CD4-positive, alpha-beta T cell treated with Interleukin-4 for 4 hours (primary cell): ENCODE data around the gene NCBP3.
"Not testable (repeated sequence)": the region's sequence is repeated elsewhere in the genome, so short reads cannot be mapped to it uniquely, and the experiment has no call there.

Experiments
- DNase-seq: peaks from one replicate; pipeline ENCODE4 v3.0.0-alpha.2; 2020

The NCBP3 gene

DNA sequence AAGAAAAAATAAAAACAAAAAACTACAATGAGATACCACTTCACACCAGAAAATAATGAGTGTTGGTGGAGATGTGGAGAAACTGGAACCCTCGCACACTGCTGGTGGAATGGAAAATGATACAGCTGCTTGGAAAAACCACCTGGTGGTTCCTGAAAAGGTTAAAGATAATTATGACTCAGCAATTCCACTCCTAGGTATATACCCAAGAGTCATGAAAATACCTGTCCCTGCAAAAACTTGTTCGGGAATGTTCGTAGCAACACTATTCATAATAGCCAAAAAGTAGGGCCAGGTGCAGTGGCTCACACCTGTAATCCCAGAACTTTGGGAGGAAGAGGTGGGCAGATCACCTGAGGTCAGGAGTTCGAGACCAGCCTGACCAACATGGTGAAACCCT lies 36.9 kb downstream of the NCBP3 start:
- no peak for DNase-seq

DNA sequence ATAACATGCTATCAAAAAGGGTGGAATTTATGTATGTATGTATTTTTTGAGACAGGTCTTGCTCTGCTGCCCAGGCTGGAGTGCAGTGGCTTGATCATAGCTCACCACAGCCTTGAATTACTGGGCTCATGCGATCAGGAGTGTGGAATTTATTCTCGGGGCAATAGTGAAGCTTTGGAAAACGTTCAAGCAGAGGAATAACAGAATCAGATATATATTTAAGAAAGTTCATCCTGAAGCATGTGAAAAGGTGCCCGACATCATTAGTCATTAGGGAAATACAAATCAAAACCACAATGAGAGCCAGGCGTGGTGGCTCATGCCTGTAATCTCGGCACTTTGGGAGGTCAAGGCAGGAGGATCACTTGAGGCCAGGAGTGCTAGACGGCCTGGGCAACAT lies 37.3 kb downstream of the NCBP3 start:
- no peak for DNase-seq

DNA sequence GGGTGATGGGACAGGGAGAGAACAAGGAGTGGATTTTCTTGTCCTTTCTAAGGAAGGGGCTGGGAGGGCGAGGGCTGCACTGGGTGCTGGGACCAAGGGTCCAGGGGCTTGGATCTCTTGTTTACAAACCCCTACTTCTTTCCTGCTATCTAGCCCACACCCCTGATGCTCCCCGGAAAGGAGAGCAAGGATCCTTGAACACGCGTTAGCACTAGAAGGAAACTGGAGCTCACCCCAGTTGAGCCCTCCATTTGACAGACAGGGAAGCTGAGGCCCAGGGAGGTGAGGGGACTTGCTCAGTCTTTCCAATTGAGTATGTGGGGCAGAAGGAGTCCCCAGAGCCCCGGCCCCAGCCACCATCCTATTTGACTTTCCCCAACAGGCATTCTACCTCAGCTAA lies 40.5 kb downstream of the NCBP3 start:
- DNase-seq, result no peak

DNA sequence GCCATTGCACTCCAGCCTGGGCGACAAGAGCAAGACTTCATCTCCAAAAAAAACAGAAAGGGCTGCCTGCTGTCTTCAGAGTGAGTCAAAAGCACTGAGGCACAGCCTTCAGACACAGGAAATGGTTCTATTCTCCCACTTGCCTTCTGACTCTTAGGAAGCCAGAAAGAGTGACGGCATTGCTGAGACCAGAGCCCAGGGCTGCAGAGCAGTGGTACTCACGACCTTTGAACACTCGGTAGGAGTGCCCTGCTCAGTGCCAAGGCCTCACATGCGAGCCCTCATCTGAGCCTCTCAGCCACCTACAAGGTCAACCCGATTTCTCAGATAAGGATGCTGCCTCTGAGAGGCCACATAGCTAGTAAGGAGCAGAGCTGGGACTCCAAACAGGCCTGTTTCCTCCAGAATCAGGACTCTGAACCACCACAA lies 41.5 kb downstream of the NCBP3 start:
- DNase-seq, result no peak

DNA sequence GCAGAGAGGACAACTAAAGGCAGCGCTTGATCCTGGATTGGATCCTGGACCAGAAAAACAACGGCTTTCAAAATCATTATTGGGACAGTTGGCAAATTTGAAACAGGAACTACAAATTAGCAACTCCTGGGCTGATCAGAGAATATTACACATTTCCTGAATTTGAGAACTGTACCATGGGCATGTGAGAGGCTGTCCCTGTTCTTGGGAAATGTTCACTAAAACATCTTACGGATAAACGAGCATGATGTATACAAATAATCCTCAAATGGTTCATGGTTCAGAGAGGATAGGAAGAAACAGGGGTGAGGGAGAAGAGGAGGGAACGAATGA lies 42.8 kb downstream of the NCBP3 start:
- DNase-seq, result no peak

DNA sequence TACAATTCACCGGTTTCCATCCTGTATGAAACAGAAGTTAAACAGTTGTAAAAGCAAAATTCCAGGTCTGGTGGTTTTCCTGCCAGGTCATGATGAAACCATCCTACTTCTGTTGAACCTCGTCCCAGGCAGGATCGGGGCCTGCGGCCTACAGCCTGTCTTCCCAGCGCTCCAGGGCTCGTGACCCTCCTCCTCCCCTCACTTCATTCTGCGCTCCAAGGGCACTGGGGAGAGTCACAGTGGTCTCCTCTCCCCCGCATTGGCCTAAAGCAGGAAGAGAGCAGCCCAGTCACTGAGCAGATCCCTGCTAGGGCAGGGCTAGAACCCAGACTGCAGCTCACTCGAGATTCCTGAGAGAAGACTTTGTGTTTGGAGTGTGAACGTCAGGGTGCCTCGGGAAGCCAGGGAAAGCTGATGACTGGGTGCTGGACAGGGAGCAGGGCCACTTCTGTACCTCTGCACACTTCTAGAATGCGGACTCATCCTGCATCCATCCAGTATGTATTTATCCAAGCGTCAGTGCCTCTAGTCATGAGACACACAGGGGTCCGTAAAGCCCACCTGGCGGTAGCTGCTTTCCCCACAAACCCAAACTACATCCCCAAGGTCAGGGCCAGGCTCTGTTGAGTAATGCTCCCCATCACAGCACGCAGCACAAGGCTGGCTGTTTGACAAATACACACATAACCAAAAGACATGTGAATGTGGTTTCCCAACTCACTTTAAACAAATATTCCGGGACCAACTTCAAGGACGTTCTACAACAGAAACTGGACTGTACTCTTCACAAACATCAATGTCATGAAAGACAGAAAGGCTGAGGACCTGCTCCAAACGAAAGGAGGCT lies 43.4 kb downstream of the NCBP3 start:
- DNase-seq, result no peak

DNA sequence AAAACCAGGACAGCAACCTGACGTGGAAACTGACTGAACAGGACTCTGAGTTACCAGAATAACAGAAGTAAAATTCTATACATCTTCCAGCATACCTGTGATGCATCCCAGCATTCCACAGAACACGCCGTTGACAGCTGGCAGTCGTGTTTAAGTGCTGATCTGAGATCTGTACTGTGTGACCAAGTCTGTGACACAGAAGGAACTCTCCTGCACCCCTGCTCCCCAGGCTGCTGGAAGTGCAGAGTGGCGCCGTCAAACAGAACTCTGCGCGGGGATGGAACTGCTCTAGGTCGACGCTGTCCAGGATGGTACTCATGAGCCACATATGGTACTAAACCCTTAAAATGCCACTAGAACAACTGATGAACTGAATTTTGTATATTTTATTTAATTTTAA lies 44.3 kb downstream of the NCBP3 start:
- DNase-seq, result no peak

DNA sequence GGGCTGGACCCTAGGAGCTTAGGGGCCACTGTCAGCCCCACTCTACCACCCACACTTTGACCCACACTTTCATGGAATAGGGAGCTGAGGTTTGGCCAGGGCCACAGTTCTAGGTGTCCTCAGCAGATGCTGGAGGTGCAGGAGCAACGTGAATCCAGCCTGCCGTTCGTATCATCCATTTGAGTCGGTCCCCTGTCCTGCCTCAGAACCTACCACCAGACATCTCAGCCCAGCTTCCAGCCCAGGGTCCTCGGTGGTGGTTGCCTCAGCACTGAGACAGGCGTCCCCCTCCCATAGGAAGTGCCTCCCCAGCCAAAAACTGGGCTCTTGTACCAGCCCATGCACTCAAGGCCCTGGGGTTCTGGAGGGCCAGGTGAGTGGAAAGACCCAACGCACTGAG lies 44.7 kb downstream of the NCBP3 start:
- DNase-seq, result no peak

DNA sequence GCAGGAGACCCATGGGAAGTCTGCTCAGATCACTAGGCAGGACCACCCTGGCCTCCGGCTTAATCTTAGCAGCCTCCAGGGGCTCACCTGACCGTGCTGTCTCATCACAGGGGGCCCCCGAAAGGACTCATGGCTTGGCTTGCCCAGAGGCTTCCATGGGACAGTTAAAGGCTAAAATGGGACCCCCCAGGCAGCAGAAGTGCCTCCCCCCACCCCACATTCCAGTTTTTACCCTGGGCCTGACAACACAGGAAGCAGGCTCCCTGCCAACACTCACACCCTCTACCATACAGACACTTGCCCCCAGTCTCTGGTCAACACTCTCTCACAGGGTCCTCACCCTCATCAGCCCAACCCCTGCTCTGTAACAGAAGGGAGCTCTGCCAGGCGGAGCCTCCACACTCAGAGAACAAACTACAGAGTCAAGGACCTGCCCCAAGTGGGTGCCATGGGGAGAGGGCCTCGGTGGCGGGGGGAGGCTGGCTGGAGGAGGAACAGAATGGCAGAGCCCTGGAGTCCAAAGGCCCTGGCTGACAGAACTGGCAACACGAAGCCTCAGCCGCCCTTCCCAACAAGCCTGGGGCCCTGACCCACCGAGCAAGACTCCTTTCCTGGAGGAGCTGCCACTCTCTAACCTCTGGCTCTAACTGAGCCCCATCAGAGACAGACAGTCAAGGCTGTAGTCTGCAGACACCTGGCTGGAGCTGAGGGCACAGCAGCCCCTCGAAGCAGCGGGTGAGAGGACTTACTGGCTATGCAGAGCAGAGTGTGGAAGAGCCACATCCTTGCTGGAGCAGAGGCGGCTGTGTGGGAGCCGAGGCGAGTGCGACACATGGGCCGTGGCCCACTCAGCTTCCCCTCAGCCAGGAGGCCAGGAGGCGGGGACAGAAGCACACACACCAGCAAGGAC lies 45.4 kb downstream of the NCBP3 start, which contains the start of gene ITGAE:
Gene ITGAE (minus strand): TSS at position 827 of the 910 bp plus-strand sequence. CDS start 44 bp downstream, at position 783.
- no peak for DNase-seq

DNA sequence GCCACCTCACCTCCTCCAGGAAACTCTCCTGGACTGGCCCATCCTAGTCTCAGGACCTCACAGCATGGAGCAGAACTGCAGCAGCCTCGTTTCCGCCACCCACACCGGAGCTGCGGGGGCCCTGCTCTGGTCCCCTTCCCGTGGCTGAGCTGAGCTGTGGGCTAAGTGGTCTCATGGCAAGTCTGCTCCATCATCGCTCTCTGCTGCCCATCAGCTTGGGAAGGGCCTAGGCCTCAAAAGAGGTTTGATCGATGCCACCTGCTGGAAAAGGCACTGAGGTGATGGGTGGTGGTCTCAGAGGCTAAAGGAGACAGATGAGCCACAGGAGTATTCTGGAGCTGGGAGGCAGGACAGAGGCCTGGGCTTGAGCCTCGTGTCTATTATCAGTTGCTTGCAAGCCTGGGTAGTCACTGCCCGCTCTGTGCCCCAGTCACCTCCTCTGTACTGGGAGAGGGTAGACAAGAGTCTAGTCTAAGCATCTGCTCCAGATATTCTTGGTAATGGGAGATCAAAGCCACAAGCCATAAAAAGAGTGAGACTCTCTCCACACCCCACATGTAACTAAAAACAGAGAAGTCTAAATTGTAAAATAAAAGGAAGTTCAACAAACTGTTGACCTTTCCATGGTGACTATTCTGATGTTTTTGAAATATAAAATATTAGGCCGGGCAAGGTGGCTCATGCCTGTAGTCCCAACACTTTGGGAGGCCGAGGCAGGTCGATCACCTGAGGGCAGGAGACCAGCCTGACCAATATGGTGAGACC lies 46.7 kb downstream of the NCBP3 start:
- DNase-seq, result no peak

DNA sequence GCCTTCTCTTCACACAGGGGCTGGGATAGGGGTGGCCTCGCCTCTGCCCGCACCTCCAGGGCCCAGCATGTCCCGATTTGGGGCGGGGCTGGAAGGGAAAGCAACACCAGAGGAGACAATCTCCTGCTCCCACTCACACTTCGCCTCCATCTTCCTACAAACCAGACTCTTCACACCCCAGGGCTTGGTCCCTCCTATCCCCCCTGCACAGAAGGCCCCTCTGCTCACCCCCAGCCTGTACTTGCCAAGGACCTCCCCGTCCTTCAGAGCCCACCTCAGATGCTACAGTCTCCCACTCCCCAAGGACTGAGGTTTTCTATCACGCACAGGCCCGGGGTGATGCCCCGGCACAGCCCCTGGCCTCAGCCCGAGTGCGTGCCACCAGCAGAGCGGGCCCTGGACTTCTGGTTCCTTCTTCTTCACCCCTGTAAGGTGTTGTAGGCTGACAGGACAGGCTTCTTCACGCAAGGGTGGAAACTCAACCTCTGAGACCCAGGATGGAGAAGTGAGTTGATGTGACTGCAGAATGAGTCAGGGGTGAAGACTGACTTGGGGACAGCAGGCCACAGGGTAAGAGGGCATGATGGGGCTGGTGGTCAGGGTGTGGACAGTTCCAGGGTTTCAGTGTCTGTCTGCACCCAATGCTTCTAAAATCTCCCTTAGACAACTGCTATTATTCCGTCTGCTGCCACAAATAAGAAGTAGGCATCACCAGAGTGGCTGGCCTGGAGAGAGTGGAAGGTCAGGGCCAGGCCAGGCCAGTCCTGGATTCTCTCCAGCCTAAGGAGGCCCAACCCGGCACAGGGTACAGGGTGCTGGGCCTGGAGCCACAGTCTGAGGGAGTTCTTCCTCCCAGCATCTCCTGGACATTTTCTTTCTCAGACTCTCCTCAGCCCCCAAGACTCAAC lies 47.5 kb downstream of the NCBP3 start:
- peak; percentile 29 for DNase-seq

DNA sequence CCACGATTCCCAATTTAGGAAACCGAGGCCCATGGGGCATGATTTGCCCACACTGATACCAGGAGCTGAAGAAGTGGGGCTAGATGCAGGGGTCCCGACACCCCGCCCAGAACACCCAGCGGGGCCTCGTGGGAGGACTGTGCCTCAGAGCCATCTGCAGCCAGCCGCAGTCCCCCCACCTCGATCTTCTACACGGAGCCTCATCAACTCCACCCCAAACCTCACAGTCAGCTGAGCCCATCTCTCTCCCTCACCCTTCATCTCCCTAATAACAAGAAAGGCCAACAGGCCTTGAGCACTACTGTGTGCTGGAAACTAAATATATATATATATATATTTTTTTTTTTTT lies 49.2 kb downstream of the NCBP3 start:
- peak; percentile 79 for DNase-seq

DNA sequence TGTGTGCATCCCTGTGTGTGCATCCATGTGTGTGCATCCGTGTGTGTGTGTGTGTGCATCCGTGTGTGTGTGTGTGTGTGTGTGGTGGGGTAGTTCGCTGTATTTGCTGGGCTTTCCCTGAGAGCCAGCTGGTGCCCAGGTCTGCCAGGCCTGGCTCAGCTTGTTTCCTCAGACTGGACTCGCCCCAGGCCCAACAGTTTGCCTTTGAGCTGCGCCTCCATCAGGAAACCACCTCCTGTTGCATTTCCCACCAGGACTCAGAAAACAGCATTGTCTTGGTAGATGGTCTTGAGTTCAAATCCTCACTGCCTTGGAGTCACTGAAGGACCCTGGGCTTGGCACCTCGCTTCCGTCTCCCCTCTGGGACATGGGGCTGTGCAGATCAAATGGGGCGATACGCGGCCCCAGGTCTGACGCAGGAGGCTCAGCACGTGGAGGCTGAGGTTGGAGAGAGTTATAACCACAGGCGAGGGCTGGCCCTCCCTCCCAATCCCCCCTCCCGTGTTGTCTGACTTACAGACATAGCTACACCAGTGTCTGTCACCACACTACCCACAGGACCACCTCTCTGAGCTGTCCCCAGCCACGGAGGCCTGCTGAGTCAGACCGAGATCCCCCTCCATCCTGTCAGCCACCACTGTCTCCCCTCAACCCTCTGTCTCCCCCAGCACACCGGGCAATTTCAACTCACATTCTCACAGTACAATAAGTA lies 49.8 kb downstream of the NCBP3 start:
- peak; percentile 96 for DNase-seq

DNA sequence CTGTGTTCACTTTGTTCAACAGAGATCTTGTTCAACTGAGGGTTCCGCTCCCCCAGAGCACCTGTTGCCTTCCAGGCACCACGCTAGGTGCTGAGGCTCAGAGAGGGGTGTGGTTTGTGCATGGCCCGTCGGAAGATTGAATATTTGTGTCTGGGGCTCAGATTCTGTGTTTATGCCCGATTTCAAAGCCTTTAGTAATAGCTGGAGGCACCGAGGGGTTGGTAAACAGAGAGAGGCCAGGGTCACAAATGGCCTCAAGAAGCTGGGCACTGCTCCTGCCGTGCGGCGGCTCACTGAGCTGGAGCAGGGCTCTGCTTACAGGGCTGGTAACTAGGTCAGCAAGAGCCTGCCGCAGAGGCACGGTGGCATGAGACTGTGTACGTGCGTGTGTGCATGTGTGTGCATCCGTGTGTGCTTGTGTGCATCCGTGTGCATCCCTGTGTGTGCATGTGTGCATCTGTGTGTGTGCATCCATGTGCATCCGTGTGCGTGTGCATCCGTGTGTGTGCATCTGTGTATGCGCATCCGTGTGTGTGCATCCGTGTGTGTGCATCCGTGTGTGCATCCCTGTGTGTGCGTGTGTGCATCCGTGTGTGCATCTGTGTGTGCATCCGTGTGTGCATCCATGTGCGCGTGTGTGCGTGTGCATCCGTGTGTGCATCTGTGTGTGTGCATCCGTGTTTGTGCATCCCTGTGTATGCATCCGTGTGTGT lies 50.5 kb downstream of the NCBP3 start:
- DNase-seq, result peak; percentile 45

DNA sequence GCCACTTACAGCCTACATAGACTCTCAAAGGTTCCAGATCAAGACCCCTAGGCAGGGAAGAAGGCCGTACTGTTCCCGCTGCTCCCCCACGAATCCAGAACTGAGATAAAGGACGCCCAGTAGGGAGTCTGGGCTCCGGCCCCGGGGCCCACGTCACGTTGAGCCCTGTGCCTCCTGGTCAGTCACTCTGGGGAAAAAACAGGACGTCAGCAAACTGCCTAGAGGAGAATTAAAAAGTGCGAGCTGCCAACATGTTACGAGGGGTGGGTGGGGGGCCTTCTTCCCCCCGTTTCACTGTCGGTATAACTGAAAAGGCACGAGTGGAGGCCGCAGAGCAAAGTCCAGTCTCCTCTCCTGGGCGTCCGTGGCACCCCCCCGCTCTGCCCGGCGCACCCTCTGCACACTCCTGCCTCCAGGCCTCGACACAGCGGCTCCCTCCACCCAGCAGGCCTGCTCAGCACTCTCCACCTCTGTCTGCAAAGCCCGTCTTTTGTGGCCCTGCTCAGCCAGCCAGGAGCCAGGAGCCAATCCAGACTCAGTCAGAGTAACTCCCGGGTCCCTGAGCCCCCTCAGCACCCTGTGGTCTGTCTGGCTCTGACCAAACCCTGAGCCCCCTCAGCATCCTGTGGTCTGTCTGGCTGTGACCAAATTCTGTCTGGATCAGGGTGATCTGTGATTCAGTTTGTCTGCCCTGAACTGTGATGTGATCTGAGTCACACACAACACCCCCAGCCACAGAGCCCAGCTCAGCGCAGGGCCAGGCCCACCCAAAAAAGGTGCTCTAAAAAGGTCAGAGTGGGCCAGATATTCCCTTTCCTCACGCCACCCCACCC lies 51.3 kb downstream of the NCBP3 start:
- DNase-seq, result peak; percentile 90

DNA sequence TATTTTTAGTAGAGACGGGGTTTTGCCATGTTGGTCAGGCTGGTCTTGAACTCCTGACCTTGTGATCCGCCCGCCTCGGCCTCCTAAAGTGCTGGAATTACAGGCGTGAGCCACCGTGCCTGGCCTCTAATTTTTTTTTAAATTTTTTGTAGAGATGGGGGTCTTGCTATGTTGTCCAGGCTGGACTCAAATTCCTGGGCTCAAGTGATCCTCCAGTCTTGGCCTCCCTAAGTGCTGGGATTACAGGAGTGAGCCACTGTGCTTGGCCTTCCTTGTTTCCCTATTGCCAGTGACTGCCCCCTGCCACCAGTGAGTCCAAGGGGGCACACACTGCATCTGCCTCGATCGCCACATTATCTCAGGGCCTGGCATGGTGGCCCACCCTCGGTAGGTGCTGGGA lies 51.9 kb downstream of the NCBP3 start:
- not testable (repeated sequence) for DNase-seq

DNA sequence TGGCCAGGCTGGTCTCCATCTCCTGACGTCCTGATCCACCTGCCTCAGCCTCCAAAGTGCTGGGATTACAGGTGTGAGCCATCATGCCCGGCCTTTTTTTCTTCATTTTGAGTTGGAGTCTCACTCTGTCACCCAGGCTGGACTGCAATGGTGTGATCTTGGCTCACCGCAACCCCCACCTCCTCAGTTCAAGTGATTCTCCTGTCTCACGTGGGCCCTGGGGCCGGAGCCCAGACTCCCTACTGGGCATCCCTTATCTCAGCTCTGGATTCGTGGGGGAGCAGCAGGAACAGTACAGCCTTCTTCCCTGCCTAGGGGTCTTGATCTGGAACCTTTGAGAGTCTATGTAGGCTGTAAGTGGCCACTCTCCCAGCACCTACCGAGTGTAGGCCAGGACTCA lies 52.8 kb downstream of the NCBP3 start:
- not testable (repeated sequence) for DNase-seq

DNA sequence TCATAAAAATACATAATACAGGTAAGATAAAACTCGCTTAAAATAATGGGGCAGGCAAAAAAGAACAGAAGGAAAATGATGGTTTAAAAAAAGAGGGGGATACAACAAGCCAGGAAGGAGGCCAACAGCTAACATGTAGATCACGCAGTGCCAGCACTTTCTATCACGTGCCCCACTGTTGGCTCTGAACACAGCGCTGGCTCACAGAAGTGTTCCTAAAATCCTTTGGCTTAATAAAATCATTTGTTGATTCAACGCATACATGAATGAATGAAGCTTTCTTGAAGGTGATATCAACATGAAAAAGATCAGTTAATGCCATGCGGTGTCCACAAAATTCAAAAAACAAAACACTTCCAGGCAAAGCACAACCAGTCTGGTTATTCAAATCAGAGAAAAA lies 53.6 kb downstream of the NCBP3 start:
- DNase-seq, result no peak

DNA sequence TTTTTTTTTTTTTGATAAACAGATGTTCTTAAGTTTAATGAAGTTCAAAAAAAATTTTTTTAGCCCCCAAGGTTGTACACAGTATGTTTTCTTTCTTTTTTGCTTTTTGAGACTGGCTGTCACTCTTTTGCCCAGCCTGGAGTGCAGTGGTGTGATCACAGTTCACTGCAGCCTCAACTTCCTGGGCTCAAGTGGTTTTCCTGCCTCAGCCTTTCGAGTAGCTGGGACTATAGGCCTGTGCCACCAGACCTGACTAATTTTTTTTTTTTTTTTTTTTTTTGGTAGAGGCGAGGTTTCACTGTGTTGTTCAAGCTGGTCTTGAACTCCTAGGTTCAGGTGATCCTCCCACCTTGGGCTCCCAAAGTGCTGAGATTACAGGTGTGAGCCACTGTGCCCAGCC lies 57.8 kb downstream of the NCBP3 start:
- peak; percentile 78 for DNase-seq

DNA sequence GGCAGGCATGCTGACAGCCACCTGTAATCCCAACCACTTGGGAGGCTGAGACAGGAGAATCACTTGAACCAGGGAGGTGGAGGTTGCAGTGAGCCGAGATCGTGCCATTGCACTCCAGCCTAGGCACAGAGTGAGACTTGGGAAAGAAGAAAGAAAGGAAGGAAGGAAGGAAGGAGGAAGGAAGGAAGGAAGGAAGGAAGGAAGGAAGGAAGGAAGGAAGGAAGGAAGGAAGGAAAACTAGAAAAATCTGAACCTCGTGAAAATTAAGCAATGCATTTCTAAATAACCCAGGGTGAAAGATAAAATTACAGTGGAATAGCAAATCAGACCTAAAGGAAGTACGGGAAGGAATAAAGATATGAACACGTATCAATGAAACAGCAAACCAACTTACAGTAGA lies 60.7 kb downstream of the NCBP3 start:
- DNase-seq, result not testable (repeated sequence)
